Measurements from ENCODE around the gene MTHFD1L.
"Not testable (repeated sequence)": the region's sequence is repeated elsewhere in the genome, so short reads cannot be mapped to it uniquely, and the experiment has no call there.

The MTHFD1L gene

DNA sequence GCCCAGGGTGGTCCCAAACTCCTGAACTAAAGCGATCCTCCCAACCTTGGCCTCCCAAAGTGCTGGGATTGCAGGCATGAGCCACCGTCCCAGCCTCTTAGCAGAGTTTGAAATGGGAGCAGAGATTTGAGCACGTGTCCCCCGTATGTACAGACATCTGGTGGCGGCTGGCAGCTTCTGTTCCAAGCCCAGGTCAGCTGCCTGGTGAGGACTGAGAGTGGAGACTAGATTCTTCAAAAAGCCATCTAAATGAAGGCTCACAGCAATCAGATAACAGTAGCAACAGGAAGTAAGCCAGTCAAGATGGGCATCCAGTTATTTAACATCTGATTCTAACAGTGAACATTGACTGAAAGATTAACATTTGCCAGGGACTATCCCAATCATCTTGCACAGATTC lies 246.2 kb downstream of the MTHFD1L start:
- Histone ChIP-seq H3K4me1 (ENCODE audit: control insufficient read depth, insufficient read depth, low read length) (no peaks in the 10 kb centered on the region), H3K27ac (ENCODE audit: low read depth, low read length) (no peak overlapping the region), H3K9ac (ENCODE audit: low read length) (no peak overlapping the region), H3K36me3 (ENCODE audit: control insufficient read depth, insufficient read depth, low read length) (no peaks in the 10 kb centered on the region), H3K27me3 (ENCODE audit: control insufficient read depth, insufficient read depth, low read length) (no peaks in the 10 kb centered on the region), H3K4me3 (ENCODE audit: low read length) (no peak overlapping the region)

DNA sequence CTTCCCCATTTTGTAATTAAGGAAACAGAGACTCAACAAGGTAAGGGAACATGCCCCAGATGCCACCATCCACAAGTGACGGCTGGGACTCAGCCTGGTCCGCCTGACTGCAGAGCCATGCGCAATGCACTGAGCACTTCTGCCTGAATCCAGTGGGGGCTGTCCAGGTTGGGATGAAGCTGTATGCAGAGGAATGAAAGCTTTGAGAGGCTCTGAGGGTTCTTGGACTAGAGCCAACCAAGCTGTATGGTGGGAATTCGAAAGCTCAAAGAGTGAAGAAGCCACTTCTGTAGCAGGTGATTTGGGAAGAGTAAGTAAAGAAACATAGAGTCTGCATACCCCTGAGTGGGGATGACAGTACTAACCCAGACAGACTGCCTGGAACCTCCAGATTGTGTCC lies 246.6 kb downstream of the MTHFD1L start:
- Histone ChIP-seq H3K27me3 (ENCODE audit: control insufficient read depth, insufficient read depth, low read length) (no peaks in the 10 kb centered on the region), H3K4me3 (ENCODE audit: low read length) (no peak overlapping the region), H3K9ac (ENCODE audit: low read length) (no peak overlapping the region), H3K27ac (ENCODE audit: low read depth, low read length) (no peak overlapping the region), H3K36me3 (ENCODE audit: control insufficient read depth, insufficient read depth, low read length) (no peaks in the 10 kb centered on the region), H3K4me1 (ENCODE audit: control insufficient read depth, insufficient read depth, low read length) (no peaks in the 10 kb centered on the region)

DNA sequence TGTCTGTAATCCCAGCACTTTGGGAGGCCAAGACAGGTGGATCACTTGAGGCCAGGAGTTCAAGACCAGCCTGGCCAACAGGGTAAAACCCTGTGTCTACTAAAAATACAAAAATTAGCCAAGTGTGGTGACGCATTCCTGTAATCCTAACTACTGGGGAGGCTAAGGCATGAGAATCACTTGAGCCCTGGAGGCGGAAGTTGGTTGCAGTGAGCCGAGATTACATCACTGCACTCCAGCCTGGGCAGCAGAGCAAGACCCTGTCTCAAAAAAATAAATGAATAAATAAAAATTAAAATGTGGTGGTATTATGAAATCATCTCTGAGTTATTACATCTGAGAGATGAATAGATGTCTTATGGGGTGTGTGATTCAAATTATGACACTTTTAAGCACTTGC lies 247.4 kb downstream of the MTHFD1L start:
- H3K27ac ChIP-seq (ENCODE audit: low read depth, low read length); H3K36me3 ChIP-seq (ENCODE audit: control insufficient read depth, insufficient read depth, low read length); H3K4me3 ChIP-seq (ENCODE audit: low read length); H3K4me1 ChIP-seq (ENCODE audit: control insufficient read depth, insufficient read depth, low read length); H3K27me3 ChIP-seq (ENCODE audit: control insufficient read depth, insufficient read depth, low read length); H3K9ac ChIP-seq (ENCODE audit: low read length): not testable (repeated sequence)

DNA sequence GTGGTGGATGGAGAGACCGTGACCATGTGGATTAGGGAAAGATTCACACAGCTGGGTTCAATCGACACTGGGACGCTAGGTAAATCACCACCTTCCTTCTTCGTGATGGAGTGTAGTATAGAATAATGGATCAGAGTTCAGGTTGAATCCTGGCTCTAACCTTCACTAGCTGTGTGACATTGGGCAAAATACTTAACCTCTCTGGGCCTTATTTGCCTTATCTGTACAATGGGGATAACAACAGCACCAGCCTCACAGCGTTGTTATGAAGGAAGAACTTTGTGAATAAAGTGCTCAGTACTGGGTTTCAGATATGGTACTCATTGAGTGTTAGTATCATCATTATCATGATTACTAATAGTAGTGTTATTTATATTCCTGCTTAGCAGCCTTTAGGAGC lies 248.1 kb downstream of the MTHFD1L start:
- H3K27me3 ChIP-seq (ENCODE audit: control insufficient read depth, insufficient read depth, low read length), result no peaks in the 10 kb centered on the region
- no peak overlapping the region for H3K4me3 ChIP-seq (ENCODE audit: low read length)
- H3K27ac ChIP-seq (ENCODE audit: low read depth, low read length), result no peak overlapping the region
- H3K4me1 ChIP-seq (ENCODE audit: control insufficient read depth, insufficient read depth, low read length), result no peaks in the 10 kb centered on the region
- H3K9ac ChIP-seq (ENCODE audit: low read length), result no peak overlapping the region
- H3K36me3 ChIP-seq (ENCODE audit: control insufficient read depth, insufficient read depth, low read length), result no peaks in the 10 kb centered on the region

DNA sequence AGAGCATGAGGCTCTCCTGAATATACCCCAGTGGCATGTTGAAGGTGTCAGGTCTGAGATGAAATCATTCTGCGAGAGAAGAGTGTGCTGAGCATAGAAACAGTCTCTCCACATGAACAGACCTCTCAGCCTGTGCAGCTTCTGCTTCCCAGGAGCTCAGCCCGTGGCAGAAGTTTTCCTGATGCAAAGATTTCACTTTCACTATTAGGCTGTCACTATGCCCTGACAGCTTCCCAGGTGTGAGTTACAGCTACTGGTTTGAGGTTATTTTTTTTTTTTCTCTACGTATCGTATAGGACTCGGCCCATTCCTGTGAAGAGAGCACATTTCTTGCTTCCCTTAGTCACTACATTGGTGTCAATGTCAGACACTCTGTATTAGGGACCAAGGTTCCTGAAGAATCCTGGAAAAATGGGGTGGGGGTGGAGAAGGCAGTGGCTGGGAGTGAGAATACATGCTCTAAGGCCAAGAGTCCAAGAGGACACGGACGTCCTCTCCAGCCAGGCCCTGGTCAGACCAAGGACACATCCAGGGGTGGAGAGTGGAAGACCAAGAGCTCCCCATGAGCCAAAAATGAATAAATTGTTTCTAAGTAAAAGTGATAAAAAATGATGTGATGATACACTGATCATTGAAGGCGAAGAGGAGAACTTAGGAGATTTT lies 253.1 kb downstream of the MTHFD1L start:
- Histone ChIP-seq H3K27me3 (ENCODE audit: control insufficient read depth, insufficient read depth, low read length) (no peaks in the 10 kb centered on the region), H3K36me3 (ENCODE audit: control insufficient read depth, insufficient read depth, low read length) (no peaks in the 10 kb centered on the region), H3K9ac (ENCODE audit: low read length) (no peak overlapping the region), H3K4me1 (ENCODE audit: control insufficient read depth, insufficient read depth, low read length) (peaks cover 10% of the 10 kb centered on the region), H3K27ac (ENCODE audit: low read depth, low read length) (no peak overlapping the region), H3K4me3 (ENCODE audit: low read length) (no peak overlapping the region)

DNA sequence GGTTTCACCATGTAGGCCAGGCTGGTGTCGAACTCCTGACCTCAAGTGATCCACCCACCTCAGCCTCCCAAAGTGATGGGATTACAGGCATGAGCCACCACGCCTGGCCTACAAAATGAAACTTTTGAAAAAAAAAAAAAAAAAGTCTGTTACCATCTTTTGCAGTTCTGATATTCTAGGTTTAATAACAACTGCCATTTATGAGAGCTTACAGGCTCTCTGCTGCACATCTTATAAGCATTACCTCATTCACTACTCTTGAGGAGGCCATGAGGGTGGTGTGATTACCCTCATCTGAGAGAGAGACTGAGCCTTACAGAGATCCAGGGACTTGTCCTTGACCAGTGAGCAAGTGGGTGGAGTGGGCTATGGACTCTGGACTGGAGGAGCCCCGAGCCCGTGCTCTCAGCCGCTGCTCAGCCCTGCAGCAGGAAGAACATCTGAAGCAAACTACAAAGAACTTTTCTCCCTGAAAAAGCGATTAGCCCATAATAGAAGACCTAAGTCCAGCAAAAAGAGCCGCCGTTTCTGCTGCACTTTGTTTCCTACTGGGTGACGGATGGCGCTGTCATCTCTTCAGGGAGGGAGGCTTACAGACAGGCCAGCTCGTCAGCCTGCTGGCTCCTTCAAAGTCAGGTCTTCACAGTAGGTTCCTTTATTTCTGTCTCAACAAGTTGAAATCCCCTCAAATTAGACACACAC lies 254.5 kb downstream of the MTHFD1L start:
- peak overlapping the region; percentile 42 for H3K27ac ChIP-seq (ENCODE audit: low read depth, low read length)
- peaks cover 10% of the 10 kb centered on the region for H3K4me1 ChIP-seq (ENCODE audit: control insufficient read depth, insufficient read depth, low read length)
- H3K27me3 ChIP-seq (ENCODE audit: control insufficient read depth, insufficient read depth, low read length), result no peaks in the 10 kb centered on the region

DNA sequence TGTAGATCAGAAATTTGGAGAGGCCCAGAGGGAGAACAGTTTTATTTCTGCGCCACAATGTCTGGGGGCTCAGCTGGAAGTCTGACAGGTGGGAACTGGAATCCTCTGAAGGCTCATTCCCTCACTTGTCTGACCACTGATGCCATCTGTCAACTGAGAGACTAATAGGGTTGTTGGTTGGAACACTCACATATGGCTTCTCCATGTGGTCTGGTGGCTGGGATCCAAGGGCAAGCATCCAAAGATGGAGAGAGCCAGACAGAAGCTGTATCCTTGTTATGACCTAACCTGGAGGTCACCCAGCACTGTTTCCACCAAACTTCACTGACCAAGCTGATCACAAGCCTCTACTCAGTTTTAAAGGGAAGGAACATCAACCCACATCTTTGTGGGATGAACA lies 256.4 kb downstream of the MTHFD1L start:
- Histone ChIP-seq H3K27ac (ENCODE audit: low read depth, low read length) (no peak overlapping the region), H3K9ac (ENCODE audit: low read length) (no peak overlapping the region), H3K4me3 (ENCODE audit: low read length) (no peak overlapping the region), H3K27me3 (ENCODE audit: control insufficient read depth, insufficient read depth, low read length) (no peaks in the 10 kb centered on the region), H3K36me3 (ENCODE audit: control insufficient read depth, insufficient read depth, low read length) (no peaks in the 10 kb centered on the region), H3K4me1 (ENCODE audit: control insufficient read depth, insufficient read depth, low read length) (peaks cover 10% of the 10 kb centered on the region)

More for the DNA sequence above, 254.5 kb downstream of the MTHFD1L start:
- no peaks in the 10 kb centered on the region for H3K36me3 ChIP-seq (ENCODE audit: control insufficient read depth, insufficient read depth, low read length)
- H3K4me3 ChIP-seq (ENCODE audit: low read length), result no peak overlapping the region
- no peak overlapping the region for H3K9ac ChIP-seq (ENCODE audit: low read length)

DNA sequence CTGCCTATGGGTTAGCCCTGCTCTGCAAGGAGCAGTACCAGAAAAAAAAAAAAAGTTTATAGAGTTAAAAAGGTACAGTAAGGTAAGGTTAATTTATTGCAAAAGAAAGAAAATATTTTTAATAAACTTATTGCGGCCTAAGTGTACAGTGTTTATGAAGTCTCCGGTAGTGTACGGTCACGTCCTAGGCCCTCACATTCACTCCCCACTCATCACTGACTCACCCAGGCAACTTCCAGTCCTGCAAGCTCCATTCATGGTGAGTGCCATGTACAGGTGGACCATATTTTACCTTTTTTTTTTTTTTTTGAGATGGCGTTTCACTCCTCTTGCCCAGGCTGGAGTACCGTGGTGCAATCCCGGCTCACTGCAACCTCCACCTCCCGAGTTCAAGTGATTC lies 258.1 kb downstream of the MTHFD1L start:
- not testable (repeated sequence) for H3K4me1 ChIP-seq (ENCODE audit: control insufficient read depth, insufficient read depth, low read length); H3K4me3 ChIP-seq (ENCODE audit: low read length); H3K27me3 ChIP-seq (ENCODE audit: control insufficient read depth, insufficient read depth, low read length); H3K36me3 ChIP-seq (ENCODE audit: control insufficient read depth, insufficient read depth, low read length); H3K9ac ChIP-seq (ENCODE audit: low read length); H3K27ac ChIP-seq (ENCODE audit: low read depth, low read length)

DNA sequence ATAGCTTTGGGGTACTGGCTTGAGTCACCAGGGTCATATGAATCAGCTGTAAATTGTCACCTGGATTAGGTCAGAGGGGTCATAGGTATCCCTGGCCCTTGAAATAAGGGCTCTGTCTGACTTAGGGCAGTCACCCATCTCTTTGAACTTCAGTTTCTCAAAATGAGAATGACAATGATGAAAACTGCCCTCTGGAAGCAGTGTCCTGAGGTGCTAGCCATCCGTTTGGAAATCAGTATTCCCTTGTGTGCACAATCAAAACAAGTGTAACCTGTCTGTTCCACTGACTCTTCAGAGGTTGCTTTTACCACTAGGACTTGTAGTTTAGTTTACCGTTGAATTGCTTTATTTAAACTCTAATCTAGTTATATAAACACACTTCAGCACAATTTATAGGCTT lies 259.7 kb downstream of the MTHFD1L start:
- H3K36me3 ChIP-seq (ENCODE audit: control insufficient read depth, insufficient read depth, low read length); H3K27me3 ChIP-seq (ENCODE audit: control insufficient read depth, insufficient read depth, low read length); H3K9ac ChIP-seq (ENCODE audit: low read length); H3K4me3 ChIP-seq (ENCODE audit: low read length); H3K4me1 ChIP-seq (ENCODE audit: control insufficient read depth, insufficient read depth, low read length): not testable (repeated sequence)
- H3K27ac ChIP-seq (ENCODE audit: low read depth, low read length), result peak overlapping the region; percentile 24

DNA sequence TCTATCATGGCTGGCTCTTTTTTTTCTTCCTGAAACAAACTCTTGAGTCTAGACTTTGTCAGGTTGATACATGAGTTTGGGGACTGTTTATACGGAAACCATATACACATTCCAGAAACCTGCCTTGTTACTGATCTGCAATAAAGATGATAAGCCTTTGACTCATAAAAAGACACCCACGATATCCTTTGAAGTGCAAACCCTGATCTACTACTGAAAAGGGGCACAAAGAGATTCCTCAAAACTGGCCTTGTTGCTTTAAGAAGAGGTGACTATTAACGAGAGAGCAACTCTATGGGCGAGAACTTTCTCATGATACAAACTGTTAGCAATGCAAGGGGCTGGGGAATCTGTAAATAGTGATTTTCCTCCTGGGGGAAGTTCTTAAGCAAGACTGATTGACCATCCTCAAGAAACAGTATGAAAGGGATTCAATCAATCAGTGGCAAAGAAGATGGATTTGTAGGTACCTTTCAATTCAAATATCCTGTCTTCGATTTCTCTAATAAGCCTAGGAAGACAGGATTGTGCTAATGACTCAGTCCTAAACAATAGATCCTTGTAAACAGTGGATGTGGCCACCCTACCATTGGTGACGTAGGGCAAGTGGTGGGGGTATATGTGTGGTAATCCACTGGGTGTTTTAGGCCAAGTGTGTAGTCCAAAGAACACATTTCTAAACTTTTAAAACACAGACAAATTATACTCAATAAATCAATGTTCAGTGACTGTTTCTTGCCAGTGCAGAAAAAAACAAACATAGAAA lies 260.3 kb downstream of the MTHFD1L start:
- peak overlapping the region; percentile 37 for H3K27ac ChIP-seq (ENCODE audit: low read depth, low read length)
- H3K4me3 ChIP-seq (ENCODE audit: low read length); H3K36me3 ChIP-seq (ENCODE audit: control insufficient read depth, insufficient read depth, low read length); H3K4me1 ChIP-seq (ENCODE audit: control insufficient read depth, insufficient read depth, low read length); H3K27me3 ChIP-seq (ENCODE audit: control insufficient read depth, insufficient read depth, low read length); H3K9ac ChIP-seq (ENCODE audit: low read length): not testable (repeated sequence)

DNA sequence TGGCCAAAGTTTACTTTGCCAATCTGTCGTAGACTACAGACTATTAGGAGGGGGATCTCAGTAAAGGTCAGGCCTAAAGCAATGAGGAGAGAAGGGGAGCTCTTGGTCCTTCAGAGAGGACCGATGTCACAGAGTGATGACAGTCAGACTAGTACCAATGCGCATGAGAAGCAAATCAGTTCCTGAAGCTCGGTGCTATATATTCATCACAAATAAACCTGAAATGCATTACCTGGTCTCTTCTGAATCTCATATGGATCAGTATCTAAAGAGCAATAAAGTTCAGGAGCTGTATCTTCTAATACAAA lies 260.9 kb downstream of the MTHFD1L start:
- H3K27me3 ChIP-seq (ENCODE audit: control insufficient read depth, insufficient read depth, low read length); H3K36me3 ChIP-seq (ENCODE audit: control insufficient read depth, insufficient read depth, low read length); H3K4me3 ChIP-seq (ENCODE audit: low read length); H3K4me1 ChIP-seq (ENCODE audit: control insufficient read depth, insufficient read depth, low read length); H3K9ac ChIP-seq (ENCODE audit: low read length): not testable (repeated sequence)
- peak overlapping the region; percentile 37 for H3K27ac ChIP-seq (ENCODE audit: low read depth, low read length)

DNA sequence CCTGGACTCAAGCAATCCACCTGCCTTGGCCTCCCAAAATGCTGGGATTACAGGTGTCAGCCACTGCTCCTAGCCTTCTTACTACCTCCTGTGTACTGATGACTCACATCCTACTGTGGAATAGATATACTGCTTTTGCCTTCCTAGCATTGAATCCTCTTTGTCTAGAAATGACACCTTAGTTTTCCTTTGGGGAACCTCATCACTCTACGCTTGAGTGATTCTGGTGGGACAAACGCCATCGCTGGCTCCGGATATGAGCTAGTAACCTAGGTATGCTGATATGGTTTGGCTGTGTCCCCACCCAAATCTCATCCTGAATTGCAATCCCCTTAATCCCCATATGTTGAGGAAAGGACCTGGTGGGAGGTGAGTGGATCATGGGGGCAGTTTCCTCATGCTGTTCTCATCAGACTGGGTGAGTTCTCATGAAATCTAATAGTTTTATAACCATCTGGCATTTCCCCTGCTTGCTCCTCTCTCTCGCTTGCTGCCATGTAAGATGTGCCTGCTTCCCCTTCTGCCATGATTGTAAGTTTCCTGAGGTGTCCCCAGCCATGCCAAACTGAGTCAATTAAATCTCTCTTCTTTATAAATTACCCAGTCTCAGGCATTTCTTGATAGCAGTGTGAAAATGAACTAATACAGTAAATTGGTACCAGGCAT lies 261.8 kb downstream of the MTHFD1L start:
- H3K27ac ChIP-seq (ENCODE audit: low read depth, low read length); H3K36me3 ChIP-seq (ENCODE audit: control insufficient read depth, insufficient read depth, low read length); H3K9ac ChIP-seq (ENCODE audit: low read length): not testable (repeated sequence)

More for the DNA sequence above, 261.8 kb downstream of the MTHFD1L start:
- H3K27me3 ChIP-seq (ENCODE audit: control insufficient read depth, insufficient read depth, low read length); H3K4me3 ChIP-seq (ENCODE audit: low read length); H3K4me1 ChIP-seq (ENCODE audit: control insufficient read depth, insufficient read depth, low read length): not testable (repeated sequence)
